ENCODE measurements around the gene BIN1. TPM values are rescaled to one million over a fixed set of nuclear protein-coding genes. Genes with fewer than 3 reads are reported as not detected.
"Not testable (repeated sequence)": the region's sequence is repeated elsewhere in the genome, so short reads cannot be mapped to it uniquely, and the experiment has no call there.

BIN1 gene
- total RNA-seq, 1 experiment from 2014 or later, result 90.4 TPM

DNA sequence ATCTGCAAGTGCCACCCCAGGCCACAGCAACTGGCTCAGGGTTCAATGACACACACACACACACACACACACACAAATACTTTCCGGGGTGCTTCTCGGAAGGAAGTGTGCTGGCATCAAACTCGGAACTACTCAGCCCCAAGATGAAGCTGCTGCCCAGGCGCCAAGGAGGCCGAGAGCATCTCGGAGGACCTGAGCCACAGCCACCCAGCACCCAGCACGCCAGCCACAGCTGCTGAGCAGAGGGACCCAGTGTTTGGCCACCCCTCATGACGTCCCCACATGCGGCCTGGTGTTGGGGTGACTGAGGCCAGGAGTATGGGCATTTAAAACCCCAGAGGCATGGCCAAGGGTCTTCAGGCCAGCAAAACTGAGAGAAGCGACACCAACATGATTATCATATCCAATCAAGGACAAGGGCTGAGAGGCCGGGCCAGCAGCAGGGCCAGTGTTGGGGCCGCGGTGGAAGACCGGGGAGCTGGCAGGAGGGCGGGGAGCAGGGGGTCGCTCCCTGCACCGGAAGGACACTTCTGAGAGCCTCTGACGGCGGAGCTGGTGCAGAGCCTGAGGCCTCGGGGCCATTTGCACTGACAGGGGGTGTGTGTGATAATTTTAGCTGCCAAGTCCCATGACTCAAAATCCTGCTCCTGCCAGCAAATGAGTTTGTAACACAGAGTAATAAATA, 61.8 kb downstream of the BIN1 start:
- Histone ChIP-seq H3K4me1 (no peaks in the 10 kb centered on the region), H3K4me3 (no peak overlapping the region), H3K36me3 (no peaks in the 10 kb centered on the region), H3K27ac (no peak overlapping the region), H3K9me3 (replicated peaks) (0 out of 2 replicates have a peak, but pooled peaks cover 5% of the 10 kb centered on the region), H3K27me3 (no peaks in the 10 kb centered on the region; the same call in 1 of the 2 replicates)
- no peak for DNase-seq

DNA sequence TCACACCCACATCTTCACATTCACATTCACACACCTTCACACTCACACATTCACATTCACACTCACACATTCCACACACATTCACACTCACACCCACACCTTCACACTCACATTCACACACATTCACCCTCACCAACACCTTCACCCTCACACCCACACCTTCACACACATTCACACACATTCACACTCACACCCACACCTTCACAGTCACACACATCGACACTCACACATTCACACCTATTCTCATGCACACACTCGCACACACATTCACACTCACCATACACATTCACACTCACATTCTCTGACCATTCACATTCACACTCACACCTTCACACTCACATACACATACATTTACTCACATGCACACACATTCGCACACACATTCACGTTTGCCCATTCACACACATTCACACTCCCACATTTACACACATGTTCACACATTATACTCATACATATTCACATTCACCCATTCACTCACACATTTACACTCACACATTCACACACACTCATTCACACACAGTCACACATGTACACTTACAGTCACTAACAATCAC, 62.7 kb downstream of the BIN1 start:
- no peak overlapping the region for H3K4me3 ChIP-seq
- H3K27ac ChIP-seq, result no peak overlapping the region
- no peaks in the 10 kb centered on the region for H3K4me1 ChIP-seq
- H3K36me3 ChIP-seq, result no peaks in the 10 kb centered on the region
- H3K9me3 ChIP-seq (replicated peaks), result 0 out of 2 replicates have a peak, but pooled peaks cover 5% of the 10 kb centered on the region
- DNase-seq, result no peak
- H3K27me3 ChIP-seq, result no peaks in the 10 kb centered on the region; the same call in 1 of the 2 replicates

DNA sequence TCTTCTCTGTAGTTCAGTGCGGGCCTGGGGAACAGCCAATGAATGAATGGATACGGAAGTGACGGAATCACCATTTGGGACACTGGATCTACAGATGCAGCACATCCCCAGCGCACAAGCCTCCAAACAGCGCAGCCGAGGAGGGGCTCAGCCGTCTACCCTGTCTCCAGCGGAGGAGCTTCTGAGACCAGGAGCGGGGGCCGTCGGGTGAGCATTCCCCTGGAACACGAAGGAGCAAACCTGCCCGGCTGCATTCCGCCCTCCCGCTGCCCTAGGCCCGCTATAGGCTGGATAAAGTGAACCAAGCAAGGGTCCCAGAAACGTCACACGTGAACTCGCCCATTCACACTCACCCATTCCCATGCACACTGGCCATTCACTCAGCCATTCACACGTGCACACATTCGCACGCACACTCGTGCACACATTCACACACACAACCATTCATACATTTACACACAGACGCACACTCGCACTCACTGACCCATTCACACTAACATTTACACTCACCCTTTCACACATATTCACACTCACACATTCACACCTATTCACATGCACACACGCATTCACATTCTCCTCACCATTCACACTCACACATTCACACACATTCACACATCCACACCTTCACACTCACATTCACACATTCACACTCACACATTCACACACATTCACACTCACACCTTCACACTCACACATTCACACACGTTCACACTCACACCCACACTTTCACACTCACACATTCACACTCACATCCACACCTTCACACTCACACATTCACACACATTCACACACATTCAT, 63.4 kb downstream of the BIN1 start:
- Histone ChIP-seq H3K4me1 (no peaks in the 10 kb centered on the region), H3K9me3 (replicated peaks) (0 out of 2 replicates have a peak, but pooled peaks cover 5% of the 10 kb centered on the region), H3K27ac (no peak overlapping the region), H3K27me3 (no peaks in the 10 kb centered on the region; the same call in 1 of the 2 replicates), H3K4me3 (no peak overlapping the region), H3K36me3 (no peaks in the 10 kb centered on the region)
- no peak for DNase-seq

DNA sequence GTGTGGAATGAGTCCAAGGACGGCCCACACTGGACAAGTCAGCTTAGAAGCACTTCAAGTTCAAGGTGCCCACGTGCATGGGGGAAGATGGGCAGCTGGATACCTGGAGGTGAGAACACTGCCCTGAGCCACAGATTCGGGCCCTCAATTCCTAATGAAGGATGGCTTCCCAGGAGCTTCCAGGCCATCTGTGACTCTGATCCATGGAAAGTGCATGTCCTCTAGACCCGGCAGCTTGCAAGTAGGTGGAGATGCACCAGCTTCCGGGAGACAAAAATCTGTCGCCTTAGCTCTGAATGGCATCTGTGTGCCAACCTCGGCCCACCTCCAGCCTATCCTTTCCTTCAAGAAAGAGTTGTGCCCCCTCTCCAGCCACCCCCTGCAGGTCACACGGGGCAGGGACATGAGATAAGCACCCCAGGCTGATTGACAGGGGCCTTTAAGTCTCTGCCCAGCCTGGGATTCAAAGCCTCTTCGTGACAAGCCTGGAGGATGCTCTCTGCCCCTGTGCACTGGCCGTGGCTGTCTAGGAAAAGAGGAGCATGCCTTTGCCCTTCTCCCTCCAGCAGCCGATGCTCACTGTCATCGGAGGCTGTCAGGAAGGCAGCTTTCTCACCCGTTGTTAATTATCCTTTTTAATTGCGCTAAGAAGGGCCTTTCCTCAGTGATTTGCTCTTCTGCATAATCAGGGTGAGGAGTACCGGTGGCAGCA, 65.5 kb downstream of the BIN1 start:
- no peak overlapping the region for H3K27ac ChIP-seq
- H3K4me1 ChIP-seq, result no peaks in the 10 kb centered on the region
- H3K4me3 ChIP-seq, result no peak overlapping the region
- H3K27me3 ChIP-seq, result no peaks in the 10 kb centered on the region
- 0 out of 2 replicates have a peak, but pooled peaks cover 5% of the 10 kb centered on the region for H3K9me3 ChIP-seq (replicated peaks)
- no peak for DNase-seq
- H3K36me3 ChIP-seq, result no peaks in the 10 kb centered on the region

DNA sequence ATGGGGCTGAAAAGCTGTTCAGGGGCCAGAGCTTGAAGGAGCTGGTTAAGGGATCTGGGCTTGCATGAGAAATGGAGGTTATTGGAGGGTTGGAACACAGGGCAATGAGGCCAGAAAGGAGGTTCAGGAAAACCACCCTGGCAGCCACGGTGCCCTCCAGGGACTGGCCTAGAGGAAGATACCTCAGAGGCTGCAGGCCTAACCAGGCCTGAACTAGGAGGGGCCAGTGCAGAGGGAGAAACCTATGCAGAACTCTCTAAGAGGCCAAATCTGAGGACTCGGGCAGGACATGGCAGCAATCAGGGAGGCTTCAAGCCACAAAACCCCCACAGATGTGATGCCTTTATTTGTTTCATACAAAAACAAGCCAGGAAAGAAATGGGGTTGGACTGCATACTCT, 66.8 kb downstream of the BIN1 start:
- no peak overlapping the region for H3K27ac ChIP-seq
- no peak overlapping the region for H3K4me3 ChIP-seq
- H3K36me3 ChIP-seq, result no peaks in the 10 kb centered on the region
- H3K9me3 ChIP-seq (replicated peaks), result 0 out of 2 replicates have a peak, but pooled peaks cover 5% of the 10 kb centered on the region
- no peaks in the 10 kb centered on the region for H3K4me1 ChIP-seq
- no peaks in the 10 kb centered on the region for H3K27me3 ChIP-seq
- no peak for DNase-seq

DNA sequence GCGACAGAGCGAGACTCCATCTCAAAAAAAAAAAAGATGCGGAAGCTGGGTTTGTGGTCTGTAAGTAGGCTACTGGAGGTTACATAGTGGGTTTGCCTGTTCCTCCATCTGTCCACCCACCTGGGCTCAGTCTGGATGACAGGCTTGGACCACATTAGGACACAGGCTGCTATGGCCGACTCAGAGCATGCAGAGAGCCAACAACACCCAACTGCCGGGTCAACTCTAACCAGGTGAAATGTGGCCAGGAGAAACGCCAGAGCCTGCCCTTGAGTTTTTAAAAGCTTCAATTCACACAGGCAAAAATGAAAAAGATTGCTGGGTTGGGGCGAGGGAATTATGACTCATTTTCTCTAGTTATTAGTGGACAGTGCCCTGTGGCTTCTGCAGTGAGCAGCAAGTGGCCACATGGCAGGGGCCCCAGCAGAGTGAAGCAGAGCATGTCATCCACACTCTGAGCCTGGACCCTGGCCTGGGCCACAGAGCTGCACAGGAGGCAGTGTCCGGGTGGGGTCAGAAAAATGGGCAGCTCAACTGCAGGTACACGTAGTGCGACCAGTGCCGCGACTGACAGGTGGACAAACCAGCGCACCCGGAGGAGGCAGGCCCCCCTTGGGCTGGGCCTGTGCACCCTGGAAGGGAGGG, 67.4 kb downstream of the BIN1 start:
- no peak for DNase-seq
- Histone ChIP-seq H3K4me3 (no peak overlapping the region), H3K4me1 (peaks cover 3% of the 10 kb centered on the region), H3K27ac (no peak overlapping the region), H3K27me3 (no peaks in the 10 kb centered on the region), H3K36me3 (no peaks in the 10 kb centered on the region), H3K9me3 (replicated peaks) (0 out of 2 replicates have a peak, but pooled peaks cover 5% of the 10 kb centered on the region)

DNA sequence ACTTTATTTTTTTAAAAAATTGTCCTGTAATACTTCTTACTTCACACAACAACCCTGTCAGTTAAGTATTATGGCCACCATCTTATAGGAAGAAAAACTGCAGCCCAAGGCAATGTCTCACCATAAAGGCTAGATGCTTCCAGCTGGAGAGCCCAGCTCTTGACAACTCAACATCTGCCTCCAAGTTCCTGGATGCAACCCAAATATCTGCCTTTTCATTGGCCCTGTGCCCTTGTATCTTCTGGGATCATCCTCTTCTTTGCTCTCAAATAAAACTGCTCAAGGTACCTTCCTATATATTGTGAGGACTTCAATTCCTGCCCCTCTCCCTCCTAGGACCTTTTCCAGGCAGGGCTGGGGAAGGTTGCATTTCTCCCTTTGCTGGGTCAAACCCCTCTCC, 69.5 kb downstream of the BIN1 start:
- H3K4me3 ChIP-seq, result no peak overlapping the region
- peaks cover 12% of the 10 kb centered on the region for H3K4me1 ChIP-seq
- no peaks in the 10 kb centered on the region for H3K27me3 ChIP-seq
- H3K36me3 ChIP-seq, result no peaks in the 10 kb centered on the region
- DNase-seq, result no peak
- H3K27ac ChIP-seq, result no peak overlapping the region
- H3K9me3 ChIP-seq (replicated peaks), result no peaks in the 10 kb centered on the region

DNA sequence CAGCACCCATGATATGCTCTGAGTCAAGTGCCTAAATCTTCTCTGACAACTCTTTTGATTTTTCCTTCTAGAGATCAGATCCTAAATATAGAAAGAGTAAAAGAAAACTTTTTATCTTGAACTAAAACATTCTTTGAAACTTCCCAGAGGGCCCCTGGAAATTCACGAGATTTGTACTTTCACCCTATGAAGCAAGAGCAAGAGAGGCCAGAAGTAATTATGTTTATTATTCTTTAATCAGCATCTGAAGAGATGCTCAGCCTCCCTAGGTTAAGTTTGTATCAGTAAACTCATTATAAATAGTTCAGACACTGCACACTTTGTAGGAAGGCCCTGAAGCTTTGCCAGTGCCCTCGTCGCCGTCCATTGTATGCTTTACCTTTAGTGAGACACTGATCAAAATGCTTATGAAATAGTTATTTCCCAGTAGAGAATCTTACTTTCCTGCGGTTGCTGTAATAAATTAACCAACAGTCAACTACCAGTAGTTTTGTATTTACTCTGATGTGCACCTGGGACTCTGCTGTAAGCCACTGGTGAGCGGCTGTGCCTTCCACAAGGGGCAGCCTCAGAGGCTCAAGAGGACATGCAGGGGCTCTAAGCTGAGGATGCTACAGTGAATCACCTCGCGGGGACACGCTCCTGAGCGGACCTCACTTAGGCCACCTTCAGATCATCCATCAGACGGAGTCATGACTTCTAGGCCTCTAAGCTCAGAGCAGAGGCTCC, 71.9 kb downstream of the BIN1 start:
- Histone ChIP-seq H3K27me3 (no peaks in the 10 kb centered on the region), H3K9me3 (replicated peaks) (no peaks in the 10 kb centered on the region), H3K4me1 (peaks cover 12% of the 10 kb centered on the region), H3K27ac (no peak overlapping the region; the same call in 1 of the 2 replicates), H3K4me3 (no peak overlapping the region), H3K36me3 (no peaks in the 10 kb centered on the region)
- no peak for DNase-seq

DNA sequence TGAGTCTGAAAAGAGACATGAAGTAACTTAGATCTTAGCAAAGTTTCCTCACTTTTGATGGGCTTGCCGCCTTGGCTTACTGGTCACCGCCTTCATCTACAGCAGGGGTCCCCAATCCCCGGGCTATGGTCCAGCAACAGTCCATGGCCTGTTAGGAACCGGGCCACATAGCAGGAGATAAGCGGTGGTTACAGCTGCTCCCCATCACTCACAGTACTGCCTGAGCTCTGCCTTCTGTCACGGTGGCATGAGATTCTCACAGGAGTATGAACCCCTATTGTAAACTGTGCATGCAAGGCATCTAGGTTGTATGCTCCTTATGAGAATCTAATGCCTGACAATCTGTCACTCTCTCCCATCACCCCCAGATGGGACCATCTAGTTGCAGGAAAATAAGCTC, 72.9 kb downstream of the BIN1 start:
- Histone ChIP-seq H3K4me1 (peaks cover 12% of the 10 kb centered on the region), H3K27ac (peak overlapping the region; percentile 3; the same call in 1 of the 2 replicates), H3K9me3 (replicated peaks) (no peaks in the 10 kb centered on the region), H3K36me3 (no peaks in the 10 kb centered on the region), H3K27me3 (no peaks in the 10 kb centered on the region), H3K4me3 (no peak overlapping the region)
- DNase-seq, result peak; percentile 71 to 84

DNA sequence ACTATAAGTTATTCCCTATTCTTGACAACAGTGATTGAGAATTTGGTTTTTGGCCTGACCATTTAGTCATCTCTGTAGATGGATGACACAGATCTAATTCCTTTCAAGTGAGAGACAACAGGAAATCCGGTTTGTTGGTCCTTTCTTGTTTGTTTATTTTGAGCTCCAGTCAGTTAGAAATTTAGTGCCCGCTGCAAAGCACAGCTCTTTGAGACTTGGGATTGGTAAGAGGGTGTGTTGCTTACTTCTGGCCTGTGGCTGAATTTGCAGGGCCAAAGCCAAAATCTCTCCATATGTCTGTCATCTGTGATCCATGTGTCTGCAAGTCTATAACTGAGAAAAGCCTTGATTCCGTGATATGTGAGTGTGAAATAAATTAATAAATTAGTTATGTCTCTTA, 74.3 kb downstream of the BIN1 start:
- Histone ChIP-seq H3K27me3 (no peaks in the 10 kb centered on the region), H3K4me1 (peaks cover 12% of the 10 kb centered on the region), H3K4me3 (no peak overlapping the region), H3K36me3 (no peaks in the 10 kb centered on the region), H3K27ac (no peak overlapping the region), H3K9me3 (replicated peaks) (no peaks in the 10 kb centered on the region)
- no peak for DNase-seq

DNA sequence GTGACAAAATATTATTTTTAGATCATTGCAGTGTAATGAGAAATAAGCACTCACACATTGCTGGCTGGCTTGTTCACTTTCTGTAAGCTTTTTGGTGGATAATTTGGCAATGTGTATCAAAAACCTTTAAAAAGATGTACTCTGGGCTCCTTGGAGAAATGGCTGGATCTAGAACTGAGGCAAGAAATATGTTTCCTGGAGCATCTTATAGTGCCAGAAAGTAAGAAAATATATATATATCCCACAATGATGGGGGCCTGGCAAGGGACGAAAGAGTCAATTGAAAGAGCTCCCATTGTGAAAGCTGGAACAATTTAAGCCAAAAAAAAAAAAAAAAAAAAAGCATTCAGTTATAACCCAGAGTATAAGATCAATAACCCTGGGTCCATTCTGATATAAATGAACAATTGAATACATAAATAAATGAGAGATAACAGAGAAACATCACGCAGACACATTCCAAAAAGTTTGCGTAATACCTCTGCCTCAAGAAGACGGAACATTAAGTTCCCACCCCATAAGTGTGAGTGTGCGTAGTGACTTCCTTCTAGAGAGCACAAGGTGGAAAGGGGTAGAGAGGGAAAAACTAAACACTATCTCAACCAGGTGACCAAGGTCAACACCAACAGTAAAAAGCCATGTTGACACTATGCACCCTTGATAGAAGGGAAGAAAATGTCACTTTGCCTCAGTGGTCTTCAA, 77.5 kb downstream of the BIN1 start:
- DNase-seq, result no peak
- no peak overlapping the region for H3K27ac ChIP-seq
- no peak overlapping the region for H3K4me3 ChIP-seq
- no peaks in the 10 kb centered on the region for H3K9me3 ChIP-seq (replicated peaks)
- H3K36me3 ChIP-seq, result no peaks in the 10 kb centered on the region
- H3K4me1 ChIP-seq, result peaks cover 9% of the 10 kb centered on the region
- no peaks in the 10 kb centered on the region for H3K27me3 ChIP-seq

DNA sequence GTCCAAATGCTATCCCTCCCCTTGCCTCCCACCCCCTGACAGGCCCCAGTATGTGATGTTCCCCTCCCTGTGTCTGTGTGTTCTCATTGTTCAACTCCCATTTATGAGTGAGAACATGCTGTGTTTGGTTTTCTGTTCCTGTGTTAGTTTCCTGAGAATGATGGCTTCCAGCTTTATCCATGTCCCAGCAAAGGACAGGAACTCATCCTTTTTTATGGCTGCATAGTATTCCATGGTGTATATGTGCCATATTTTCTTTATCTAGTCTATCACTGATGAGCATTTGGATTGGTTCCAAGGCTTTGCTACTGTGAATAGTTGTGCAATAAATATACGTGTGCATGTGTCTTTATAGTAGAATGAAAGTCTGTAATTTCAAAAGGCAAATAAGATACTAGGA, 78.2 kb downstream of the BIN1 start:
- not testable (repeated sequence) for DNase-seq; H3K36me3 ChIP-seq; H3K9me3 ChIP-seq (replicated peaks); H3K4me3 ChIP-seq; H3K27ac ChIP-seq; H3K4me1 ChIP-seq; H3K27me3 ChIP-seq

DNA sequence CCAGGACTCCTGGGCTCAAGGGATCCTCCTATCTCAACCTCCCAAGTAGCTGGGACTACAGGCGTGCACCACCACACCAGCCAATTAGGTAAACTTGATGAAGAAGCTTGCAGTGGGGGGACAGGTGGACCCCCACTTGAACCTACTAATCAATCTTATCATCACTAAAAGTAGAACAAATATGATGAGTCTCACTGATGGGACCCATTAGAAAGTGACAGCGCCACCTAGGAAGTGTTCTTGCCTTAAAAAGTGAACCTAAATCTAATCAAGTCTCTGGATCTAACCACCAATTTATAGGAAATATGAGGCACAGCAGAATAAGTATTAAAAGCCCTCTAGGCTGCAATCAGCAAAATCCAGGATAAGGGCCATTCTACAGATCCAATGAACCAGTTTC, 79.2 kb downstream of the BIN1 start:
- H3K36me3 ChIP-seq, result no peaks in the 10 kb centered on the region
- no peak overlapping the region for H3K4me3 ChIP-seq
- DNase-seq, result no peak
- no peaks in the 10 kb centered on the region for H3K9me3 ChIP-seq (replicated peaks)
- H3K27ac ChIP-seq, result no peak overlapping the region
- no peaks in the 10 kb centered on the region for H3K27me3 ChIP-seq
- H3K4me1 ChIP-seq, result no peaks in the 10 kb centered on the region
